WTC11 (cell line): ENCODE measurements around the gene DDX25. TPM values are rescaled to one million over a fixed set of nuclear protein-coding genes. Genes with fewer than 3 reads are reported as not detected.

ENCODE experiments used
- ATF1 ChIP-seq: sonication (generic); formaldehyde crosslinking; IDR thresholded peaks from 2 replicates; pipeline ENCODE4 v1.8.1; 2023; ENCODE audit warnings: mild to moderate bottlenecking, moderate library complexity, missing genetic modification reagents
- CBFB ChIP-seq: sonication (generic); formaldehyde crosslinking; IDR thresholded peaks from 2 replicates; pipeline ENCODE4 v1.8.1; 2022; ENCODE audit warnings: mild to moderate bottlenecking, low read depth, missing genetic modification reagents
- CREB1 ChIP-seq: sonication (generic); formaldehyde crosslinking; IDR thresholded peaks from 2 replicates; pipeline ENCODE4 v1.8.0; 2023; ENCODE audit warnings: mild to moderate bottlenecking, missing genetic modification reagents
- E2F1 ChIP-seq: sonication (generic); formaldehyde crosslinking; IDR thresholded peaks from 2 replicates; pipeline ENCODE4 v1.8.0; 2022; ENCODE audit warnings: mild to moderate bottlenecking, missing genetic modification reagents
- FOXP4 ChIP-seq: sonication (generic); formaldehyde crosslinking; IDR thresholded peaks from 2 replicates; pipeline ENCODE4 v1.8.0; 2022; ENCODE audit warnings: mild to moderate bottlenecking, missing genetic modification reagents
- GABPB1 ChIP-seq: sonication (generic); formaldehyde crosslinking; IDR thresholded peaks from 2 replicates; pipeline ENCODE4 v1.8.1; 2023; ENCODE audit warnings: mild to moderate bottlenecking, missing genetic modification reagents
- KAT7 ChIP-seq: sonication (generic); formaldehyde crosslinking; IDR thresholded peaks from 2 replicates; pipeline ENCODE4 v1.8.1; 2023; ENCODE audit warnings: missing genetic modification reagents, mild to moderate bottlenecking, borderline replicate concordance
- NFATC4 ChIP-seq: fragments of 250-450 bp; sonication (Bioruptor Pico); IDR thresholded peaks from 2 replicates; pipeline ENCODE4 v1.9.0; 2021; ENCODE audit warnings: mild to moderate bottlenecking
- NR3C1 ChIP-seq: sonication (generic); formaldehyde crosslinking; conservative IDR thresholded peaks from 2 replicates; pipeline ENCODE4 v1.8.1; 2023; ENCODE audit warnings: low read depth, mild to moderate bottlenecking, missing genetic modification reagents
- OVOL2 ChIP-seq: fragments of 250-450 bp; sonication (Bioruptor Pico); IDR thresholded peaks from 2 replicates; pipeline ENCODE4 v1.9.0; 2021; ENCODE audit warnings: mild to moderate bottlenecking, borderline replicate concordance
- PRRX2 ChIP-seq: fragments of 250-450 bp; sonication (Bioruptor Pico); IDR thresholded peaks from 2 replicates; pipeline ENCODE4 v1.8.0; 2021; ENCODE audit warnings: mild to moderate bottlenecking
- RORB ChIP-seq: fragments of 250-450 bp; sonication (Bioruptor Pico); IDR thresholded peaks from 2 replicates; pipeline ENCODE4 v1.9.0; 2021; ENCODE audit warnings: mild to moderate bottlenecking
- TEAD1 ChIP-seq: sonication (generic); formaldehyde crosslinking; IDR thresholded peaks from 2 replicates; pipeline ENCODE4 v1.8.0; 2022; ENCODE audit warnings: mild to moderate bottlenecking, missing genetic modification reagents
- TEAD4 ChIP-seq: sonication (generic); formaldehyde crosslinking; IDR thresholded peaks from 2 replicates; pipeline ENCODE4 v1.8.0; 2022; ENCODE audit warnings: mild to moderate bottlenecking, missing genetic modification reagents
- ZBTB21 ChIP-seq: sonication (generic); formaldehyde crosslinking; IDR thresholded peaks from 2 replicates; pipeline ENCODE4 v1.8.1; 2023; ENCODE audit warnings: mild to moderate bottlenecking, missing genetic modification reagents, borderline replicate concordance
- ZNF232 ChIP-seq: sonication (generic); formaldehyde crosslinking; IDR thresholded peaks from 2 replicates; pipeline ENCODE4 v1.8.0; 2022; ENCODE audit warnings: mild to moderate bottlenecking, missing genetic modification reagents
- ZNF396 ChIP-seq: fragments of 250-450 bp; sonication (Bioruptor Pico); IDR thresholded peaks from 2 replicates; pipeline ENCODE4 v1.8.0; 2021; ENCODE audit warnings: mild to moderate bottlenecking, moderate library complexity, borderline replicate concordance
- ZNF423 ChIP-seq: fragments of 250-450 bp; sonication (Bioruptor Pico); IDR thresholded peaks from 2 replicates; pipeline ENCODE4 v2.1.2; 2022; ENCODE audit warnings: mild to moderate bottlenecking, moderate library complexity
- ZNF532 ChIP-seq: fragments of 250-450 bp; sonication (Bioruptor Pico); IDR thresholded peaks from 2 replicates; pipeline ENCODE4 v1.9.0; 2021; ENCODE audit warnings: mild to moderate bottlenecking, borderline replicate concordance
- total RNA-seq: library from RNA; stranded (reverse); gene quantifications from 3 replicates; pipeline ENCODE4 v1.2.3, GENCODE V29; 2021
- TF ChIP-seq, protein P1 (sequence below): sonication (generic); formaldehyde crosslinking; IDR thresholded peaks from 2 replicates; pipeline ENCODE4 v1.8.0; 2022; ENCODE audit warnings: missing genetic modification reagents
- TF ChIP-seq, protein P2 (sequence below): sonication (generic); formaldehyde crosslinking; IDR thresholded peaks from 2 replicates; pipeline ENCODE4 v1.8.1; 2023; ENCODE audit warnings: mild to moderate bottlenecking, moderate library complexity, missing genetic modification reagents
- TF ChIP-seq, protein P3 (sequence below): sonication (generic); formaldehyde crosslinking; IDR thresholded peaks from 2 replicates; pipeline ENCODE4 v1.8.1; 2022; ENCODE audit warnings: low read depth, missing genetic modification reagents, borderline replicate concordance
- TF ChIP-seq, protein P4 (sequence below): sonication (generic); formaldehyde crosslinking; IDR thresholded peaks from 2 replicates; pipeline ENCODE4 v1.8.0; 2023; ENCODE audit warnings: missing genetic modification reagents

DDX25 gene
- total RNA-seq, 1 experiment from 2014 or later, result 17.5 TPM

DNA sequence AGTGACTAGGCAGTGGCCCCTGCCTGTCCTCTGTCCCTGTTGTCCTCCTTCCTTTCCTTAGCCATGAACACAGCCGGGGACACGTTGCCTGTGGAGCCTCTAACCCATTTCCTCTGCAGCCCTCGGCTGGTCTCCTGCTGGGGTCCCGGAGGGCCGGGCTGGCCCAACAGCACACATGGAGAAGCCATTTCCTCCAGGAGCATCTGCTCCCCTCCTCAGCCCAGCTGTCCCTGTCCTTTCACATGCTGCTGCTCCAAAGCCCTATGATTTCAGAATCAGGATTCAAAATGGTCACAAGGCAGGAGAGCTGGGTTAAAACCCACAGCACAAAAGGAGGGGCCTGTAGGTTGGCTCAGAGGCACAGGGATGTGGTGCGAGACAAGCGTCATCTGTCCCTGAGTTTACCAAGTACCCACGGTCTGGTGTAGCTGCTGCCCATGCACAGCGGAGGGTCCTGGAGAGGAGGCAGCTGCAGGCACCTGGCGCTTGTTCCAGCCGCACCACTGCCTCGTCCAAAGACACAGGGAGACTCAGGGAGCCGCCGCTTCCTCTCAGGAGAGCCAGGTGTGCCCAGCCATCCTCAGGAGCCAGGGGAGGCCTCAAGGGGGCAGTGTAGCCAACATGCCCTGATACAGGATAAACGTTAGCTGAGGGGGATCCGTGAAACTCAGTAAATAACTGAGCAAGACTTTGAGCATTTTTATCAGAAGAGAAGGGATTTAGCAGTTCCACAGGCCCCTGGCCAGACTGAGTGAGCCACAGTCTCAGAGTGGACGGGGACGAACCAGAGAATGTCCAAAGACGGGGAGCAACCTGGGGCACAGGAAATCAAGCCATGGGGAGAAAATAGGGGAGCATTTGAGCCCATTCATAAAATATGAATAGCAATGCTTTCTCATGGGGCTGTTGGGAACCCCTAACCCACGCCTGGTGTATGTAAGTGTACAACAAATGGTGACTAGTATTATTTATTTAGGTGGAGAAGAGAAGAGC lies 37.6 kb downstream of the DDX25 start (continued):
- TF ChIP-seq, protein P1, sequence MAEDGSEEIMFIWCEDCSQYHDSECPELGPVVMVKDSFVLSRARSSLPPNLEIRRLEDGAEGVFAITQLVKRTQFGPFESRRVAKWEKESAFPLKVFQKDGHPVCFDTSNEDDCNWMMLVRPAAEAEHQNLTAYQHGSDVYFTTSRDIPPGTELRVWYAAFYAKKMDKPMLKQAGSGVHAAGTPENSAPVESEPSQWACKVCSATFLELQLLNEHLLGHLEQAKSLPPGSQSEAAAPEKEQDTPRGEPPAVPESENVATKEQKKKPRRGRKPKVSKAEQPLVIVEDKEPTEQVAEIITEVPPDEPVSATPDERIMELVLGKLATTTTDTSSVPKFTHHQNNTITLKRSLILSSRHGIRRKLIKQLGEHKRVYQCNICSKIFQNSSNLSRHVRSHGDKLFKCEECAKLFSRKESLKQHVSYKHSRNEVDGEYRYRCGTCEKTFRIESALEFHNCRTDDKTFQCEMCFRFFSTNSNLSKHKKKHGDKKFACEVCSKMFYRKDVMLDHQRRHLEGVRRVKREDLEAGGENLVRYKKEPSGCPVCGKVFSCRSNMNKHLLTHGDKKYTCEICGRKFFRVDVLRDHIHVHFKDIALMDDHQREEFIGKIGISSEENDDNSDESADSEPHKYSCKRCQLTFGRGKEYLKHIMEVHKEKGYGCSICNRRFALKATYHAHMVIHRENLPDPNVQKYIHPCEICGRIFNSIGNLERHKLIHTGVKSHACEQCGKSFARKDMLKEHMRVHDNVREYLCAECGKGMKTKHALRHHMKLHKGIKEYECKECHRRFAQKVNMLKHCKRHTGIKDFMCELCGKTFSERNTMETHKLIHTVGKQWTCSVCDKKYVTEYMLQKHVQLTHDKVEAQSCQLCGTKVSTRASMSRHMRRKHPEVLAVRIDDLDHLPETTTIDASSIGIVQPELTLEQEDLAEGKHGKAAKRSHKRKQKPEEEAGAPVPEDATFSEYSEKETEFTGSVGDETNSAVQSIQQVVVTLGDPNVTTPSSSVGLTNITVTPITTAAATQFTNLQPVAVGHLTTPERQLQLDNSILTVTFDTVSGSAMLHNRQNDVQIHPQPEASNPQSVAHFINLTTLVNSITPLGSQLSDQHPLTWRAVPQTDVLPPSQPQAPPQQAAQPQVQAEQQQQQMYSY (CRISPR knock-in tag), result no peak
- TF ChIP-seq CREB1 (no peak), RORB (no peak), OVOL2 (CRISPR knock-in tag) (no peak), ZNF423 (CRISPR knock-in tag) (peak; percentile 45; the same call in 1 of the 2 replicates), CBFB (peak; percentile 41; the same call in 1 of the 2 replicates), TEAD4 (CRISPR knock-in tag) (no peak), ZNF532 (CRISPR knock-in tag) (no peak), FOXP4 (CRISPR knock-in tag) (no peak), ZBTB21 (CRISPR knock-in tag) (peak; percentile 22; the same call in 1 of the 2 replicates), ZNF396 (CRISPR knock-in tag) (no peak), NFATC4 (CRISPR knock-in tag) (no peak), E2F1 (CRISPR knock-in tag) (no peak), GABPB1 (CRISPR knock-in tag) (no peak), ZNF232 (CRISPR knock-in tag) (0 out of 2 replicates have a peak, but pooled peaks have one; percentile 41), ATF1 (CRISPR knock-in tag) (no peak), PRRX2 (CRISPR knock-in tag) (no peak), NR3C1 (CRISPR knock-in tag) (no peak), TEAD1 (CRISPR knock-in tag) (no peak), KAT7 (CRISPR knock-in tag) (no peak)
- TF ChIP-seq, protein P2, sequence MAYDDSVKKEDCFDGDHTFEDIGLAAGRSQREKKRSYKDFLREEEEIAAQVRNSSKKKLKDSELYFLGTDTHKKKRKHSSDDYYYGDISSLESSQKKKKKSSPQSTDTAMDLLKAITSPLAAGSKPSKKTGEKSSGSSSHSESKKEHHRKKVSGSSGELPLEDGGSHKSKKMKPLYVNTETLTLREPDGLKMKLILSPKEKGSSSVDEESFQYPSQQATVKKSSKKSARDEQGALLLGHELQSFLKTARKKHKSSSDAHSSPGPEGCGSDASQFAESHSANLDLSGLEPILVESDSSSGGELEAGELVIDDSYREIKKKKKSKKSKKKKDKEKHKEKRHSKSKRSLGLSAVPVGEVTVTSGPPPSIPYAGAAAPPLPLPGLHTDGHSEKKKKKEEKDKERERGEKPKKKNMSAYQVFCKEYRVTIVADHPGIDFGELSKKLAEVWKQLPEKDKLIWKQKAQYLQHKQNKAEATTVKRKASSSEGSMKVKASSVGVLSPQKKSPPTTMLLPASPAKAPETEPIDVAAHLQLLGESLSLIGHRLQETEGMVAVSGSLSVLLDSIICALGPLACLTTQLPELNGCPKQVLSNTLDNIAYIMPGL, result peak; percentile 73
- TF ChIP-seq, protein P3, sequence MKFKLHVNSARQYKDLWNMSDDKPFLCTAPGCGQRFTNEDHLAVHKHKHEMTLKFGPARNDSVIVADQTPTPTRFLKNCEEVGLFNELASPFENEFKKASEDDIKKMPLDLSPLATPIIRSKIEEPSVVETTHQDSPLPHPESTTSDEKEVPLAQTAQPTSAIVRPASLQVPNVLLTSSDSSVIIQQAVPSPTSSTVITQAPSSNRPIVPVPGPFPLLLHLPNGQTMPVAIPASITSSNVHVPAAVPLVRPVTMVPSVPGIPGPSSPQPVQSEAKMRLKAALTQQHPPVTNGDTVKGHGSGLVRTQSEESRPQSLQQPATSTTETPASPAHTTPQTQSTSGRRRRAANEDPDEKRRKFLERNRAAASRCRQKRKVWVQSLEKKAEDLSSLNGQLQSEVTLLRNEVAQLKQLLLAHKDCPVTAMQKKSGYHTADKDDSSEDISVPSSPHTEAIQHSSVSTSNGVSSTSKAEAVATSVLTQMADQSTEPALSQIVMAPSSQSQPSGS (CRISPR knock-in tag), result no peak
- TF ChIP-seq, protein P4, sequence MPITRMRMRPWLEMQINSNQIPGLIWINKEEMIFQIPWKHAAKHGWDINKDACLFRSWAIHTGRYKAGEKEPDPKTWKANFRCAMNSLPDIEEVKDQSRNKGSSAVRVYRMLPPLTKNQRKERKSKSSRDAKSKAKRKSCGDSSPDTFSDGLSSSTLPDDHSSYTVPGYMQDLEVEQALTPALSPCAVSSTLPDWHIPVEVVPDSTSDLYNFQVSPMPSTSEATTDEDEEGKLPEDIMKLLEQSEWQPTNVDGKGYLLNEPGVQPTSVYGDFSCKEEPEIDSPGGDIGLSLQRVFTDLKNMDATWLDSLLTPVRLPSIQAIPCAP (CRISPR knock-in tag), result no peak
